Hepatocyte (in vitro differentiated cells): Measurements from ENCODE around the gene UBE2QL1. TPM values are rescaled to one million over a fixed set of nuclear protein-coding genes. Genes with fewer than 3 reads are reported as not detected.

ENCODE experiments used
- DNase-seq: peaks from one replicate; pipeline ENCODE4 v3.0.0-alpha.2; 2016; ENCODE audit warnings: low spot score
- H2AFZ ChIP-seq: fragments of 200-600 bp; sonication (generic); 2 replicates; pipeline ENCODE4 v1.6.0; 2016; ENCODE audit warnings: antibody characterized with exemption, mild to moderate bottlenecking
- H3K27ac ChIP-seq: fragments of 200-600 bp; sonication (generic); 2 replicates; pipeline ENCODE4 v1.5.1; 2016; ENCODE audit warnings: mild to moderate bottlenecking
- H3K27me3 ChIP-seq: fragments of 200-600 bp; sonication (generic); 2 replicates; pipeline ENCODE4 v1.6.1; 2016
- H3K36me3 ChIP-seq: fragments of 200-600 bp; sonication (generic); replicated peaks from 2 replicates; pipeline ENCODE4 v1.5.1; 2016; ENCODE audit warnings: low read depth; ENCODE audit not compliant: insufficient read depth
- H3K4me1 ChIP-seq: fragments of 200-600 bp; sonication (generic); 2 replicates; pipeline ENCODE4 v1.5.1; 2016; ENCODE audit warnings: mild to moderate bottlenecking, moderate library complexity; ENCODE audit not compliant: insufficient read depth
- H3K4me2 ChIP-seq: fragments of 200-600 bp; sonication (generic); 2 replicates; pipeline ENCODE4 v1.6.0; 2016
- H3K4me3 ChIP-seq: fragments of 200-600 bp; sonication (generic); 2 replicates; pipeline ENCODE4 v1.5.1; 2016; ENCODE audit warnings: mild to moderate bottlenecking
- H3K79me2 ChIP-seq: fragments of 200-600 bp; sonication (generic); 2 replicates; pipeline ENCODE4 v1.6.0; 2017; ENCODE audit warnings: mild to moderate bottlenecking
- H3K9me2 ChIP-seq: fragments of 200-600 bp; sonication (generic); replicated peaks from 2 replicates; pipeline ENCODE4 v1.6.0; 2017; ENCODE audit warnings: mild to moderate bottlenecking; ENCODE audit not compliant: insufficient read depth
- H3K9me3 ChIP-seq: fragments of 200-600 bp; sonication (generic); 2 replicates; pipeline ENCODE4 v1.5.1; 2016; ENCODE audit warnings: low read depth, mild to moderate bottlenecking
- H4K20me1 ChIP-seq: fragments of 200-600 bp; sonication (generic); 2 replicates; pipeline ENCODE4 v1.6.0; 2016; ENCODE audit warnings: mild to moderate bottlenecking; ENCODE audit not compliant: insufficient read depth, poor library complexity, severe bottlenecking
- CTCF ChIP-seq: fragments of 200-600 bp; sonication (generic); IDR thresholded peaks from 2 replicates; pipeline ENCODE4 v1.5.1; 2016; ENCODE audit warnings: antibody characterized with exemption, mild to moderate bottlenecking; ENCODE audit not compliant: poor library complexity
- EZH2 ChIP-seq: fragments of 200-600 bp; sonication (generic); IDR thresholded peaks from 2 replicates; pipeline ENCODE4 v1.6.1; 2016; ENCODE audit warnings: antibody characterized with exemption, mild to moderate bottlenecking, borderline replicate concordance
- EZH2phosphoT487 ChIP-seq: fragments of 200-600 bp; sonication (generic); IDR thresholded peaks from one replicate; pipeline ENCODE4 v1.6.1; 2018; ENCODE audit warnings: antibody characterized with exemption, mild to moderate bottlenecking, low read depth, moderate library complexity; ENCODE audit not compliant: unreplicated experiment, severe bottlenecking
- WGBS: methylation state at CpG from one replicate; pipeline ENCODE4 v1.1.6; 2016; ENCODE audit warnings: low lambda C conversion rate; ENCODE audit errors: missing lambda C conversion rate; 5-methylcytosine and 5-hydroxymethylcytosine counted together
- polyA plus RNA-seq: library from polyadenylated mRNA; unstranded; fragments of >200 nt; fragmentation: Nextera tagmentation; extraction: Ambion mirVana; gene quantifications from 2 replicates; pipeline ENCODE4 v1.2.1, GENCODE V29; 2016
- total RNA-seq: library from RNA; depleted of rRNA; stranded (reverse); fragments of >200 nt; gene quantifications from 2 replicates; pipeline ENCODE4 v1.2.3, GENCODE V29; 2014

Gene UBE2QL1
- total and polyA plus RNA-seq, 2 experiments from 2014 or later, result 0.17 TPM; not detected in 1

DNA sequence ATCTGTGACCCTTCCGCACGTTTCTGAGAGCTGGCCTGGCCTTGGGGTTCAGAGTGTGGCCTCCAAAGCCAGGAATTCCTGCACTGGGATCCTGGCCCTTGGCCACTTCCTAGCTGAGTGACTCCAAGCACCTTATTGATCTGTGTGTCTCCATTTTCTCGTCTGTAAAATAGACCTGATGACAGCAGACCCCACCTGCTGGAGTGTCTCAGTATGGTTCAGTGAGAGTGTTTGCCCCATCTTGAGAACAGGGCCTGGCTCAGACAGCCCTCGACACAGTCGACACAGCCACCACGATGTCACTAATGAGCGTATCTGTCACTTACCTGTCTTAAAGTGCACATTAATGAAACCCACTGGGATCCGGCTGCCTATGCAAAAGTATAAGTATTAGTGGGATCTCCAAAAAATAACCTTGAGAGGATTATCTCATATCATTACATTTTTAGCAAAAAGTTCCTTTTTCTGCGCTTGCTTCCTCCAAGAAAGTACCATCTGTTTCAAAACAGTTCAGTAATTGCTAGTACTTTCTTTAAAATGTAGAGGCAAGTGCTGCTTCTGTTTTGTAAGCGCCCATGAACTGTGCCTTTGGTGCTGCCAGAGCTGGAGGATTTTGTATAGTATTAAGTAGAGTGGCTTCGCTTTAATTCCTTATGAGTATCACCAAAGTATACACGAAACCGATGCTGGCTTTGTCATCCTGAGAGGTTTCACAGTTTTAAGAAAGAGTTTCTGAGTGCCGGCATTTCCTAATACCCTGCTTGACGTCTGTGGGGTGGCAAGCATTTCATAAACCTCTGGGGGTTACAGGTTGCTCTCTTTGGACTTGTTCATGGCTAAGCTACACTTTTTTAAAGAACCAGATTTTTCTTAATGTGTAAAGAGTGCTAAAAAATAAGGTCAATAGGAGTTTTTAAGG, 31.7 kb downstream of the UBE2QL1 start:
- H3K36me3 ChIP-seq, result no peaks in the 10 kb centered on the region
- no peaks in the 10 kb centered on the region for H3K9me2 ChIP-seq
- H3K9me3 ChIP-seq, result no peaks in the 10 kb centered on the region
- no peaks in the 10 kb centered on the region for H4K20me1 ChIP-seq
- H3K4me1 ChIP-seq, result no peaks in the 10 kb centered on the region
- WGBS, result 84% methylated on average over 15 of the region's 15 CpGs
- no peak overlapping the region for H3K4me2 ChIP-seq
- H2AFZ ChIP-seq, result no peak overlapping the region
- TF ChIP-seq CTCF, result no peak
- TF ChIP-seq EZH2, result no peak
- no peak overlapping the region for H3K27ac ChIP-seq
- H3K79me2 ChIP-seq, result no peaks in the 10 kb centered on the region
- no peak overlapping the region for H3K4me3 ChIP-seq
- no peaks in the 10 kb centered on the region for H3K27me3 ChIP-seq
- no peak for DNase-seq

DNA sequence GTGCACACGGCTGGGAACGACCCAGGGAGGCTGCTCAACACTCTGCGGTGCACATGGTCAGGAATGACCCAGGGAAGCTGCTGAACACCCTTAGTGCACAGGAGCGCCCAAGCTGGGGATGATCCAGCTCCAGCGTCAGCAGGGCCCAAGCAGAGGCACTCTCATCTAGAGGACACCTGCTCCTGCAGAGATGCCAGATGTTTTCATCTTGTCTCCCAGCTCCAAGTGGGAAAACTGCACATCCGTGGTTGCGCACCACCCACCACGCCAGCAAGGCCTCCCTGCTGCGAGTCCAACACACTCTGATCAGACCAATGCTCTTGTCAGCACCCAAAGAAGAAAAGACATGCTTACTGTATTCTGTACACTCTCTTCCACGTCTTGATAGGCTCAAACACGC, 34.1 kb downstream of the UBE2QL1 start:
- no peak for DNase-seq
- Histone ChIP-seq H3K4me3 (no peak overlapping the region), H3K4me1 (no peaks in the 10 kb centered on the region), H3K9me3 (no peaks in the 10 kb centered on the region), H3K27me3 (no peaks in the 10 kb centered on the region), H3K4me2 (no peak overlapping the region), H3K27ac (no peak overlapping the region), H3K79me2 (no peaks in the 10 kb centered on the region), H2AFZ (no peak overlapping the region), H3K9me2 (no peaks in the 10 kb centered on the region), H4K20me1 (no peaks in the 10 kb centered on the region), H3K36me3 (no peaks in the 10 kb centered on the region)
- WGBS, result 94% methylated on average over 11 of the region's 11 CpGs
- TF ChIP-seq CTCF, result no peak

- Histone ChIP-seq H3K79me2 (no peaks in the 10 kb centered on the region), H3K9me2 (no peaks in the 10 kb centered on the region), H3K4me1 (no peaks in the 10 kb centered on the region), H3K9me3 (no peaks in the 10 kb centered on the region), H3K36me3 (no peaks in the 10 kb centered on the region), H3K27ac (no peak overlapping the region), H3K27me3 (no peaks in the 10 kb centered on the region), H2AFZ (no peak overlapping the region), H4K20me1 (no peaks in the 10 kb centered on the region), H3K4me2 (no peak overlapping the region), H3K4me3 (no peak overlapping the region)
- TF ChIP-seq CTCF (no peak), EZH2 (no peak), EZH2phosphoT487 (no peak)
- WGBS, result 94% methylated on average over 9 of the region's 9 CpGs
- no peak for DNase-seq
Measured at GRCh38 chr5:6483880-6484382, 35.3 kb downstream of the UBE2QL1 start.
